GM19025 (cell line): ENCODE measurements around the gene CEP83.

Source experiments
- ATAC-seq: cut with Tn5 transposase; IDR thresholded peaks from one replicate; pipeline ENCODE4 v1.9.1; 2021; ENCODE audit warnings: mild to moderate bottlenecking, low read depth, moderate library complexity; ENCODE audit not compliant: unreplicated experiment

The CEP83 gene

GRCh38 chr12:94312378-94312777 is 147.3 kb downstream of the CEP83 start:
- no peak for ATAC-seq

DNA sequence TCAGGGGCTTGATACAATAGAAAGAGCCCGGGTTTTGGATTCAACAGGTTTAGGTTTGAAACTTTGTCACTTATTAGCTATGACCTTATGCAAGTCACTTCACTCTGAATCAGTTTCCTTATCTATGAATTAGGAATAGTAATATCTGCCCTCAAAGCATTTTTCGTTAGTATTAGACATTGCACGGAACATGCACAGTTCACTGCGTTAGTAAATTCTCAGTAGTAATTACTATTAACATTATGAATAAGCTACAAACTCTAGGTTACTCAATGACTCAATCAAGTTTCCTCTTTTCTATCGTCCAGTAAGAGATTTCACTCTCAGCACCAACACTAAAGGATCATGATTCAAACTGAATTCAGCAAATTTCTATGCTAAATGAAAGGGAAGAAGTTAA is 150.3 kb downstream of the CEP83 start:
- peak; percentile 67 for ATAC-seq

DNA sequence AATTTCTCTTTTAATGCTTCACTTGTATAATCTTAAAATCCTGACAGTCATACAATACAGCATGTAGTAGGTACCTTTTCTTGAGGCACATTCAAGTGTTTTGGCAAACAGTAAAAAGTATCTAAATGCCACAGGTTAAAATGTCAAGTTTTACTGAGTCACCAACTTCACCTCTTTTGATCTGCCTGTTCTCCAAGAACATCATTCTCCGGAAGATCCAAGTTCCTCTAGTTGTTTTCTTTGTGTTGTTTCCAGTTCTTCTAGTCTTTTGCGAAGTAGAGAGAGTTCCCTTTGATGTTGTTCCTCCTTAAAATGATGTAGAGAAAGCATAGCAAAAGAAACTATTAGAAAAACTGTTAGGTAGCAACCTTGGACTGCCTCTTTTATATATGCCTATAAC is 151.1 kb downstream of the CEP83 start:
- no peak for ATAC-seq

DNA sequence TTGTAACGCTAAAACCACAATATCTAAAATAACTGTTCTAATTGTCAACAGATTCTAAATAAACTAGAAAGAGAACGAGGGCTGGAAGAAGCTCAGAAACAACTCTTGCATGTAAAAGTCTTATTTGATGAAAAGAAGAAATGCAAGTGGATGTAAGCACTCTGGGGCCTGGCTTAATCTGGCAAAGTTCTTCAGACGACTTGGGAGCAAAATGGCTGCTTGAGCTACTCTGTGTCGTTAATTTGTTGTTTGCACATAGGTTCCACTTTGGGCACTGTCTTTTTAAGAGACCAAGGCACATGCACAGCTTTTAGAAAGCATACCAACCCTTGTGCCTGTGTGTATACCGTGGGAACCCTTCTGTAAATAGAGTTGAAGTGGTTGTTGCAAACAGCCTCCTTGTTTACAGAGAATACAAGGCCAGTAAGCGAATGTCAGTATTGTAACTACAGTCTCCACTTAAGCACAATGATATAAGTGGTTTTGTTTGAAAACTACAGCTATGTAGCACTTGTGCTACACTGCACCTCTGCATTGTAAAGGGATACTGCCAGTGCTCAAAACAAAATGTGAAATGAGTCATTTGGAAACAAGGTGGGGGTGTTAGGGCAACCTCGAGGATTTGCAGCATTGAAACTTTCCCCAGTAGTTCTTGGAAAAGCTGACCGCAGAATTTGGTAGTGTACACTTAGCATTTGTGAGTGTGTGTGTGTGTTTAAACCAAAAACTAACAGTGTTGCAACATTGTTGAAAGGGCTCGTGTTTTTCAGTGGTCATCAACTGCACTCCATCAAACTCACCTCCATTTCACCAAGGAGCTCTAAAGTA is 154.3 kb downstream of the CEP83 start:
- peak; percentile 46 for ATAC-seq

GRCh38 chr12:94304566-94305061 is 155.1 kb downstream of the CEP83 start:
- no peak for ATAC-seq

- no peak for ATAC-seq
These were observed 155.7 kb downstream of the CEP83 start for GRCh38 chr12:94304012-94304411.

DNA sequence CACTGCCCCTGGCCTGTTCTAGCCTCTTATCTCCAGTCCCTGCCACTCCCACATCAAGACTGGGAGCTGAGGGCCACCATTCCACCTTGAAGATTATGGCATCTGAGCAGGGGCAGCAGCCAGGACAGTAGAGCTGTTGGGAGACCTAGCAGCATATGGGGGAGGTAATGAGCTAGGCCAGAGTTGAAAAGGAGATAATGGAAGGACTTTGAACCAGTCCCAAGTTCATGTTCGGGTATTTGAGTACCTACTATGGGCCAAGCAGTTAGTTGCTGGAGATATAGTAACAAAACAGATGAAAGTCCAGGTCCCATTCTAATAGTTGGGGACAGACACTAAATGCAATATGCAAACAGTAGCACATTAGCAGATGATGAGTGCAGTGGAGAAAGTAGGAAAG is 159.8 kb downstream of the CEP83 start:
- no peak for ATAC-seq

GRCh38 chr12:94297876-94298505 is 161.7 kb downstream of the CEP83 start:
- ATAC-seq: no peak

DNA sequence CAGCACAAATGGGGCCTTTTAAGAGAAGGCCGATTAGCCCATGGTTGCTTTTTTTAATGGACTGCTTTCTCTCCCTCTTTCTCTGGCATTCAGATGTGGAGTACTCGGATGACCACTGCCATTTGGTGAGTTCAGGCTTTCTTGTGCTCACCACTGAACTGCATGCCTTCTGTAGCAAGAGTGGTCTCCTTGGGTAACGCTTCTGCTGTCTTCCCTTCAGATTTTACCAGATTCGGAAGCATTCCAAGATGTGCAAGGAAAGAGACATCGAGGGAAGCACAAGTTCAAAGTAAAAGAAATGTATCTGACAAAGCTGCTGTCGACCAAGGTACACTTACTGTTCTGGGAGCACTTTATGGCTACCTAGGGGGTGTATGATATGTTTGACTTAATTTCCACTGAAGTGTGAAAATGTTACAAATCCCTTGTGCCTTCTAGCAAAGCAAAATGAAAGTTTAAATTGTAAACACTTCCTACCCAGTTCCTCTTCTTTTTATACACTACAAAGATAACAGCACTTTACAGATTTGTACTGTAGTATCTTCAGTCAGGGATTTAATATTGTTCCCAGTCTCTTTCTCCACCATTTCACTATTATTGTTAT is 162.5 kb downstream of the CEP83 start:
- no peak for ATAC-seq

GRCh38 chr12:94290353-94290752 is 169.3 kb downstream of the CEP83 start:
- no peak for ATAC-seq

DNA sequence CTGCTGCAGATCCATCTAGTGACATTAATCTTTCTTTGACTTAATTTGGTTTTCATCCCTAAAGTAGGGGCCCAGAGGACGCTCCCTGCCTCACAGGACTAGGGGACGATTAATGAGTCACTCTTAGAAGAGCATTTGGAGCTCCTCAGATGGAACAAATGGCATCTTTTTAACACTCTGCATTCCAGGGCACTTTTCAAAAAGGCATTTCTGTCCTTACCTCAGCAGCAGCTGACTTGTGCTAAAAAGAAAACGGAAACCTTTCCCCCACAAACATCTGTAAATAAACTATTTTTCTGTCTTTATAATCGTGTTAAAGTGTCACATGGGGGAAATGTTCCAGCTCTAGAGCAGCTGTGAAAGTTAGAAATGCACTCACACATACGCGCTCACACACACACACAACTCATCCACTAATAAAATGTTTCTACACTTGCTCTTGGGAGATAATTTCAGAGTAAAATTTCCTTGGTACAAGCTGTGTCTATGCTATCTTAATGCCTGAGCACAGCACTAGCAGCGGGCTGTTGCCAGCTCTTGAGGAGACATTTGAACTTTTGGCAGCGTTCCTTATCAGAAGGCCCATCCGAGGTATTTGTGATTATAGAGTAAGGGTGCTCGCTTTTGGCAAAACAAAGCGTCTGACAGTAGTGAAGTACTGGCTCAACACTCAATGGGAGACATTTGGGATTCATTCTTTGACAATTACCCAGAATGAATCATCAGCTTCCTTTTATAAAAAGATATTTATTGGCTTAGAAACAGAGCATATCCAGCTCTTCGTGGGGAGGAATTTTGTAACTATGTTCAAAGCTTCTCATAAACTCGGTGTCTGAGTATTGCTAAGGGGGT is 170.0 kb downstream of the CEP83 start:
- ATAC-seq: no peak

DNA sequence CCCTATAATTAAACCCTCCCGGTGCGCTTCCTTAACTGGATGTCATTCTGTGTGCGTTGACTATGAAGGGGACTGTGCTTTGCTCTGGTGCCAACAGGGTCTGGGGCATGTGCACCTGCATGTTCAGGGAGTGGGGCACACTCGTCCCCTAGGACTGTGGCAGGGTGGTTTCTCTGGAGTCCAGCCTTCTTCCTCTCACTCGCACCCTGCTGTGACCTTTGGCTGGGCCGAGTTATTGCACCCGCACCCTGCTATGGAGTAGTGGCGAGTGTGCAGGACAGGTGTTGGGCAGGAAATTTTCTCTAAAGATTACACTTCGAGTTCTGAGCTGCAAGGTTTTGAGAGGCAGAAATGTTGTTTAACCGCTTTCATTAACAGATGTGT is 172.4 kb downstream of the CEP83 start:
- ATAC-seq: no peak

- no peak for ATAC-seq
These were observed 173.0 kb downstream of the CEP83 start for GRCh38 chr12:94286583-94287244.

DNA sequence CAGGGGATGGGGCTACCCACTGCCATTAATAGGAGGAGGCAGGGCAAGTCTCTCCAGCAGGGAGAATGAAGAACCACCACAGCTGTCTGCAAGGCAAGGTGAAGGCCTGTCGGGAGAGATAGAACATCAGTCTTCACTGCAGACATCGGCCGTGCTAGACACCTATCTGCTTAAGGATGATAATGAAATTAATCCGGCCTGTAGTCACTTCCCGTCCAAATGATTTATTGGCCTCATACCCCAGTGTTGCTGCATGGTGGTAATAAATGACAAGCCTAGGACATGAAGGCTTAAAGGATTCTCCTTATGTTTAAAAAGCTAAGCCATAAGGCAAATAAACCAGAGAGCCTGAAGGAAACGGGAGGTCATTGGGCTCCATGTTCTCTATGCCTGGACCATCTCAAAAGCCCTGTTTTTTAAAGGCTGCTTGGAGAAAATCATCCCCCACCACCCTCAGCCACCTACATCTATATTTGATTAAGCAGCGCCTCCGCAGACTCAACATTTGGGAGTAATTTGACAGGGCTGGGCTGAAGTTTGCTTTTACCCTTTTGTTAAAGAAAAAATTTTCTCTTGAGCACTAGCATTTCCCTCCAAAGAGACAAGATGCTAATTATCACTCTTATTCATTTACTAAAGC is 173.6 kb downstream of the CEP83 start:
- ATAC-seq: no peak

DNA sequence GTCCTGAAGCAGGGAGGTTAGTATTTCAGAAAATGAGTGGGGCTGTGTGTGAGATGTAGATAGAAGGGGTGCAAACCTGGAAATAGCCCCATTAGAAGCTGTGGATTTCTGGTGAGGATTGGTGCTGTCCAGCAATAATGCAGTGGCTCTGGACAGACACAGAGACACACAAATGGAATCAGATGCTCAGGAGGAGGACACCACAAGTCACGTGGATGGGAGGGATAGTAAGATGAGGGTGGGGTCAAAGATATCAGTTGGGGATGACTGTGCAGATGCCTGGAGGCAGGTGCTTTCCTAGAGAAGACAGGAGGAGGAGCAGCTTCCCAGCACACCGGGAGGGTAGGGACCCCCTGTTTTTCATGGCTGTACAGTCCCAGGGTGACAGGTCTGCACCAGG is 174.8 kb downstream of the CEP83 start:
- ATAC-seq: no peak

DNA sequence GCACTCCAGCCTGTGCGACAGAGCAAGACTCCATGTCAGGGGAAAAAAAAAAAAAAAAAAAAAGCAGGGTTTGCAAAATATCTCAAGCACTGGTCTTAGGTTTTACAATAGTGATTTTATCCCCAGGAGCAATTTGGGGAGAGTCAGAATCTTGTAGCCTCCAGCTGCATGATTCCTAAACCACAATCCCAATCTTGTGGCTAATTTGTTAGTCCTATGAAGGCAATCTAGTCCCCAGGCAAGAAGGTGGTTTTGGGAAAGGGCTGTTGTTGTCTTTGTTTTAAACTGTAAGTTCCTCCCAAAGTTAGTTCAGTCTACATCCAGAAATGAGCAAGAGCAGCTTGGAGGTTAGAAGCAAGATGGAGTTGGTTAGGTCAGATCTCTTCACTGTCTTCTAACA is 175.6 kb downstream of the CEP83 start:
- no peak for ATAC-seq

DNA sequence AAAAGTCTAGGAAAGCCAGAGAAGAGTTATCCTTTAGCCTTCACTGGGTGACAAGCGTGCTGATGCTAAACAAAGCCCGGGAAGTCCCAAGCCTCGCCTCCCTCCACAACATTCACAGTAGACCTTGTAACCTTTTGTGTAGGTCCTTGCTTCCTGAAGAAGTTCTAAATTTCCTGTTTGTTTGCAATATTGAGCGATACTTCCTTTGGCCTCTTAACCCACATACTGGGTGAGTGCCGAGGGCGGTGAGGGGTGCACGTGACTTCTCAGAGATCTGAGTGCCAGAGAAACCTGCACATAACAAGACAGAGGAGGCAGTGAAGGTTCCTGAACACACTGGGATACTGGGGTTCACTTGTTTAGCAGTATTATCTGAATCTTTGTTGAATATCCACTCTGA is 177.0 kb downstream of the CEP83 start:
- no peak for ATAC-seq

- no peak for ATAC-seq
These were observed 179.6 kb downstream of the CEP83 start for GRCh38 chr12:94280063-94280462.

- no peak for ATAC-seq
These were observed 182.2 kb downstream of the CEP83 start for GRCh38 chr12:94277426-94278000.
